Measurements from ENCODE around the gene ZNF516. TPM values are rescaled to one million over a fixed set of nuclear protein-coding genes. Genes with fewer than 3 reads are reported as not detected.

ZNF516 gene
- total and polyA plus RNA-seq, 2 experiments from 2014 or later: 17.0 to 78.6 TPM

- Histone ChIP-seq H3K9me3 (ENCODE audit: low read depth) (no peaks in the 10 kb centered on the region), H3K27ac (no peak overlapping the region), H3K4me1 (ENCODE audit: low read depth) (peaks cover 12% of the 10 kb centered on the region), H3K36me3 (no peaks in the 10 kb centered on the region), H3K4me3 (no peak overlapping the region), H3K27me3 (no peaks in the 10 kb centered on the region)
- no peak for TF ChIP-seq CTCF (IDR thresholded peaks at IDR 0.05; ENCODE audit: low read depth, low read length)
- no peak for DNase-seq (ENCODE audit: low read depth in 1 of 2, low spot score in 1 of 2)
Observed at GRCh38 chr18:76407681-76408080, 87.4 kb downstream of the ZNF516 start.

GRCh38 chr18:76406791-76407190 is 88.3 kb downstream of the ZNF516 start:
- TF ChIP-seq CTCF (IDR thresholded peaks at IDR 0.05; ENCODE audit: low read depth, low read length): no peak
- no peaks in the 10 kb centered on the region for H3K9me3 ChIP-seq (ENCODE audit: low read depth)
- no peak for DNase-seq (ENCODE audit: low read depth in 1 of 2, low spot score in 1 of 2)
- H3K36me3 ChIP-seq: no peaks in the 10 kb centered on the region
- no peak overlapping the region for H3K27ac ChIP-seq
- H3K4me1 ChIP-seq (ENCODE audit: low read depth): peaks cover 12% of the 10 kb centered on the region
- no peaks in the 10 kb centered on the region for H3K27me3 ChIP-seq
- H3K4me3 ChIP-seq: no peak overlapping the region

- H3K9me3 ChIP-seq (ENCODE audit: low read depth): no peaks in the 10 kb centered on the region
- H3K27me3 ChIP-seq: no peaks in the 10 kb centered on the region
- H3K4me3 ChIP-seq: no peak overlapping the region
- H3K27ac ChIP-seq: no peak overlapping the region
- DNase-seq (ENCODE audit: low read depth in 1 of 2, low spot score in 1 of 2): peak in 1 of 2 donors; percentile 66
- no peaks in the 10 kb centered on the region for H3K36me3 ChIP-seq
- TF ChIP-seq CTCF (IDR thresholded peaks at IDR 0.05; ENCODE audit: low read depth, low read length): peak; percentile 50
- H3K4me1 ChIP-seq (ENCODE audit: low read depth): peaks cover 12% of the 10 kb centered on the region
Observed at GRCh38 chr18:76405681-76406356, 89.2 kb downstream of the ZNF516 start.

GRCh38 chr18:76405280-76405679 is 89.8 kb downstream of the ZNF516 start:
- Histone ChIP-seq H3K36me3 (no peaks in the 10 kb centered on the region), H3K9me3 (ENCODE audit: low read depth) (no peaks in the 10 kb centered on the region), H3K4me1 (ENCODE audit: low read depth) (peaks cover 12% of the 10 kb centered on the region), H3K27me3 (no peaks in the 10 kb centered on the region), H3K4me3 (no peak overlapping the region), H3K27ac (no peak overlapping the region)
- no peak for TF ChIP-seq CTCF (IDR thresholded peaks at IDR 0.05; ENCODE audit: low read depth, low read length)
- DNase-seq (ENCODE audit: low read depth in 1 of 2, low spot score in 1 of 2): no peak

GRCh38 chr18:76404345-76404831 is 90.7 kb downstream of the ZNF516 start:
- no peak overlapping the region for H3K27ac ChIP-seq

More at GRCh38 chr18:76404345-76404831, 90.7 kb downstream of the ZNF516 start:
- Histone ChIP-seq H3K36me3 (no peaks in the 10 kb centered on the region), H3K4me1 (ENCODE audit: low read depth) (peaks cover 12% of the 10 kb centered on the region), H3K27me3 (no peaks in the 10 kb centered on the region), H3K4me3 (no peak overlapping the region), H3K9me3 (ENCODE audit: low read depth) (no peaks in the 10 kb centered on the region)
- DNase-seq (ENCODE audit: low read depth in 1 of 2, low spot score in 1 of 2): no peak
- TF ChIP-seq CTCF (IDR thresholded peaks at IDR 0.05; ENCODE audit: low read depth, low read length): no peak
